Mucosa of descending colon (tissue), 3 donors: ENCODE measurements around the gene OCA2. TPM values are rescaled to one million over a fixed set of nuclear protein-coding genes. Genes with fewer than 3 reads are reported as not detected.
"Not testable (repeated sequence)": the region's sequence is repeated elsewhere in the genome, so short reads cannot be mapped to it uniquely, and the experiment has no call there.

Source experiments
- ATAC-seq: fragments of 200-7000 bp; cut with Tn5 transposase; one replicate; pipeline ENCODE4 v1.9.1; 2020; ENCODE audit warnings: mild to moderate bottlenecking, moderate library complexity
- DNase-seq, 3 donors: peaks; one replicate each; pipeline ENCODE4 v3.0.0-alpha.2; 2020
- H3K36me3 ChIP-seq: fragments of 200-600 bp; one replicate; pipeline ENCODE4 v1.8.0; 2021; ENCODE audit warnings: low read depth, mild to moderate bottlenecking
- H3K4me1 ChIP-seq: fragments of 200-600 bp; one replicate; pipeline ENCODE4 v1.8.0; 2021; ENCODE audit warnings: low read depth, mild to moderate bottlenecking
- H3K4me3 ChIP-seq: fragments of 200-600 bp; one replicate; pipeline ENCODE4 v1.8.0; 2021; ENCODE audit warnings: mild to moderate bottlenecking
- H3K9me3 ChIP-seq: fragments of 200-600 bp; one replicate; pipeline ENCODE4 v1.8.0; 2021; ENCODE audit warnings: mild to moderate bottlenecking
- CTCF ChIP-seq: fragments of 200-600 bp; IDR thresholded peaks from one replicate; pipeline ENCODE4 v1.8.0; 2022; ENCODE audit warnings: antibody characterized with exemption, mild to moderate bottlenecking
- intact Hi-C, 2 donors: fragments of 100-400 bp; cut with DNase I in 1 of 2; cut with micrococcal nuclease in 1 of 2; formaldehyde crosslinking; loops; one replicate each; pipeline versions ENCODE4 v1.11.0 to v1.11.1; 2022; cut with DNase I, micrococcal nuclease
- total RNA-seq, 3 donors: library from RNA; stranded (reverse); fragmentation: NEBNext Ultra II Directional in 2 of 3; extraction: Animal tissue kit (Norgen Biotek cat#: 25700) in 2 of 3; gene quantifications; one replicate each; pipeline versions ENCODE4 v1.2.1 to v1.2.4, GENCODE V29; 2021 to 2023
- donor health status: DM: no; HTN: no; CAD: no; lungs with moderate emphysema.
- donor health status: DM: no; HTN: no; CAD: no.
- donor health status: DM: no; HTN: yes; CAD: no.

OCA2 gene
- total RNA-seq, 3 donors from 2014 or later: 0.22 to 0.32 TPM; not detected in 1

- DNase-seq: no peak
- no peak for TF ChIP-seq CTCF
Observed at GRCh38 chr15:28013480-28013879, 85.6 kb downstream of the OCA2 start.

GRCh38 chr15:28012231-28012630 lies 86.9 kb downstream of the OCA2 start:
- H3K9me3 ChIP-seq: no peaks in the 10 kb centered on the region
- no peaks in the 10 kb centered on the region for H3K36me3 ChIP-seq
- intact Hi-C loops: no loop called here
- no peaks in the 10 kb centered on the region for H3K4me1 ChIP-seq
- H3K4me3 ChIP-seq: no peak overlapping the region
- no peak for ATAC-seq
- DNase-seq: no peak
- TF ChIP-seq CTCF: no peak

More at GRCh38 chr15:28013480-28013879, 85.6 kb downstream of the OCA2 start:
- no peak overlapping the region for H3K4me3 ChIP-seq
- H3K9me3 ChIP-seq: no peaks in the 10 kb centered on the region
- no peaks in the 10 kb centered on the region for H3K36me3 ChIP-seq
- ATAC-seq: no peak
- no peaks in the 10 kb centered on the region for H3K4me1 ChIP-seq
- intact Hi-C loops: no loop called here

- H3K9me3 ChIP-seq: not testable (repeated sequence)
Observed at GRCh38 chr15:28008175-28008574, 90.9 kb downstream of the OCA2 start.

GRCh38 chr15:28006116-28006905 lies 92.8 kb downstream of the OCA2 start:
- TF ChIP-seq CTCF: no peak
- no peaks in the 10 kb centered on the region for H3K36me3 ChIP-seq
- intact Hi-C loops: no loop called here
- no peaks in the 10 kb centered on the region for H3K9me3 ChIP-seq
- ATAC-seq (no peak), DNase-seq (no peak)
- no peak overlapping the region for H3K4me3 ChIP-seq
- no peaks in the 10 kb centered on the region for H3K4me1 ChIP-seq

More at GRCh38 chr15:28008175-28008574, 90.9 kb downstream of the OCA2 start:
- DNase-seq, intact Hi-C loops, ATAC-seq, H3K4me3 ChIP-seq, H3K4me1 ChIP-seq, H3K36me3 ChIP-seq: not testable (repeated sequence)

GRCh38 chr15:28005004-28005527 lies 94.0 kb downstream of the OCA2 start:
- H3K4me3 ChIP-seq: no peak overlapping the region
- intact Hi-C loops: no loop called here
- DNase-seq: no peak
- no peaks in the 10 kb centered on the region for H3K36me3 ChIP-seq
- no peaks in the 10 kb centered on the region for H3K9me3 ChIP-seq
- ATAC-seq: no peak
- no peak for TF ChIP-seq CTCF
- H3K4me1 ChIP-seq: no peaks in the 10 kb centered on the region

GRCh38 chr15:28004143-28005003 lies 94.7 kb downstream of the OCA2 start:
- Histone ChIP-seq H3K9me3 (no peaks in the 10 kb centered on the region), H3K36me3 (no peaks in the 10 kb centered on the region), H3K4me1 (no peaks in the 10 kb centered on the region), H3K4me3 (no peak overlapping the region)
- DNase-seq (no peak), ATAC-seq (no peak)
- intact Hi-C loops: no loop called here
- no peak for TF ChIP-seq CTCF
